SHP77 treated with DMSO at 0.1 percent for 48 hours (cell line): ENCODE measurements around the gene SLC7A9.
"Not testable (repeated sequence)": the region's sequence is repeated elsewhere in the genome, so short reads cannot be mapped to it uniquely, and the experiment has no call there.

Experiments
- DNase-seq: peaks from one replicate; lab custom pipeline; 2025; lab: John Stamatoyannopoulos, UW

The SLC7A9 gene

DNA sequence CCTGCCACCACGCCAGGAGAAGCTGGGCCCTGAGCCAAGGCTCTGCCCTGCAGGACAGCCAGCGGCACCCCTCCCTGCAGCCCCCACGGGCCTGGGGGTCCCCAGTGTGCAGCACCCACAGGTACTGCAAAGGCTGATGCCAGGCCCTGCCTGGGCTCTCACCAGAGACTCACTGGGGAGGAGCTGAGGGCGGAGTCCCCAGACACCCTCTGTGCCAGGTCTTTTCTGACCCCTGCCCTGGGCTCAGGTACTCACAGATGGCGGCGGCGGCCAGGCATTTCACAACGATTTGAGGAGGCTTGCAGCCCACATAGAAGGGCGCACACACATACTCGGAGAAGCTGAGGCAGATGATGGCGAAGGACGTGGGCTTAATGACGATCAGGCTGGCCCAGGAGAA lies 5.7 kb downstream of the SLC7A9 start:
- DNase-seq, result no peak

DNA sequence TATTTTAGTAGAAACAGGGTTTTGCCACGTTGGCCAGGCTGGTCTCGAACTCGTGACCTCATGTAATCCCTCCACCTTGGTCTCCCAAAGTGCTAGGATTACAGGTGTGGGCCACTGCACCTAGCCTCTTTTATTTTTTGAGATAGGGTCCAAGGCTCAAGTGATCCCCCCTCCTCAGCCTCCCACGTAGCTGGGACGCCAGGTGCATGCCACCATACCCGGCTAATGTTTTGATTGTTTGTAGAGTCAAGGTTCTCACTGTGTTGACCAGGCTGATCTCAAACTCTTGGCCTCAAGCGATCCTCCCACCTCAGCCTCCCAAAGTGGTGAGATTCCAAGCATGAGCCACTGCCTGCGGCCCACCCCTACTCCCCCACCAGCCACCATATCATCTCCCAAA lies 6.3 kb downstream of the SLC7A9 start:
- no peak for DNase-seq

DNA sequence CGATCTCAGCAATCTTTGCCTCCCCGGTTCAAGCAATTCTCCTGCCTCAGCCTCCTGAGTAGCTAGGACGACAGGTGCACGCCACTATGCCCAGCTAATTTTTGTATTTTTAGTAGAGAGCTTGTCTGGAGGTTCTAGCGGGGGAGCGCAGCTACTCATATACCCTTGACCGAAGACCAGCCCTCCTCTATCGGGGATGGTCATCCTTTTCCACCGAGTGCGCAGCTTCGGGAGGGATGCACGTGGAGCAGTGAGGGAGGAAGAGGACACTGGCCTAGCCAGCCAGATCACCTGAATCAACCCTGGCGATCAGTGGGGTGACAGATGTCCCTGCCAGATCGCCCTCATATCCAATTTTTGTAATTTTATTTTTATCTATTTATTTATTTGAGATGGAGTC lies 6.8 kb downstream of the SLC7A9 start:
- no peak for DNase-seq

DNA sequence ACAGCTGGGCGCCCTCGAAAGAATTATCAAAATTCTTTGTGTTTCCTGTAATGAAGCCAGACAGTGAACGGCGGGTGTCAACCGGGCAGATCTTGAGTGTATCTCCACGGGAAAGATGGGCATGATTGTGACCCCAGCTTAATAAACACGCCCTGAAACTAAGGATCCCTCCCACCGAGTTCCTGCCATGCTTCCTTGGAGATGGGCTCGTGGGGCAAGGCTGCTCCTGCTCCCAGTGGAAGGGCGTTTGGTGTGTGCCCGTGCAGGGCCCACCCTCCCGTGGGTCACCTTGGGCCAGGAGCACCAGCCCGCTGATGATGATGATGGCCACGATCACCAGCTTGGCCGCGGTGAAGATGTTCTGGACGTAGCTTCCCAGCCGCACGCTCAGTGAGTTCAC lies 7.4 kb downstream of the SLC7A9 start:
- no peak for DNase-seq

DNA sequence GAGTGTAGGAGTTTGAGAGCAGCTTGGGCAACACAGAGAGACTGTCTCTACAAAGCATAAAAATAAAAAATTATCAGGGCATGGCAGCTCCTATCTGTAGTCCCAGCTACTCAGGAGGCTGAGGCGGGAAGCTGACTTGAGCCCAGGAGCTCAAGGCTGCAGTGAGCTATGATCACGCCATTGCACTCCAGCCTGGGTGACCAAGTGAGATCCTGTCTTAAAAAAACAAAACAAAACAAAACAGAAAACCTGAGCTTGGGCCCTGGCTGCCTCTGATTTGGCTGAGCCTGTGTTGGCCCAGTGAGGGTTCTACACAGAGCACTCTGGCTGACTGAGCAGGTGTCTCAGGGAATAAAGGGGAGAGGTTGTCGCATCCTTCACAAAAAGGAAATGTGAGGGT lies 8.0 kb downstream of the SLC7A9 start:
- DNase-seq, result no peak

DNA sequence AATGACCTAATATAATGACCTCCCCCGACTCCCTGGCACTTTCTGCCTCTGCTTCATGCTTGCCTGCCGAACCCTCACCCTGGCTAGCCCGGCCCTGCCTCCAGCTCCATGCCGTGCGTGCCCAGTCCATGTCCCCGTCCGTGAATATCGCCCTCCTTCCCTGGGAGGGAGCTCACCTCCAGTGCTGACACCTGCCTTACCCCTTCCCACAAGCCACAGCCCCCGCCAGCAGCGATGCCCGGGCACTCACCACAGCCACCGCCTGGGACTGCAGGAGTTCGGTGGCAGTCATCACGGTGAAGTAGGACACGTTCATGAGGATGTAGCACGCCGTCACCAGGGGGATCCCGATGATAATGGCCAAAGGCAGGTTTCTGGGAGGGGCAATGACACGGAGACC lies 10.0 kb downstream of the SLC7A9 start:
- DNase-seq, result no peak

DNA sequence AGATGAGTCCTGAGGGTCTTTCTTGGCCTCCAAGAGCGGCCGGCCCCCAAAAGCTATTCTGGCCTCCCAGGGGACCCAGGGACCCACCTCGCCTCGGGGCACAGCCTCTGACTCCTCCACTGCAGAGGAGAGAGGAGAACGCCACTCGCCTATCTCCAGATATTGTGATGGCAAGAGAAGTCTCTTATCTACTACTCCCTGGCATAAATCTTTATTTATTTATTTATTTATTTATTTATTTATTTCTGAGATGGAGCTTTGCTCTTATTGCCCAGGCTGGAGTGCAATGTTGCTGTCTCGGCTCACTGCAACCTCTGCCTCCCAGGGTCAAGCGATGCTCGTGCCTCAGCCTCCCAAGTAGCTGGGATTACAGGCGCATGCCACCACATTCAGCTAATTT lies 11.0 kb downstream of the SLC7A9 start:
- no peak for DNase-seq

DNA sequence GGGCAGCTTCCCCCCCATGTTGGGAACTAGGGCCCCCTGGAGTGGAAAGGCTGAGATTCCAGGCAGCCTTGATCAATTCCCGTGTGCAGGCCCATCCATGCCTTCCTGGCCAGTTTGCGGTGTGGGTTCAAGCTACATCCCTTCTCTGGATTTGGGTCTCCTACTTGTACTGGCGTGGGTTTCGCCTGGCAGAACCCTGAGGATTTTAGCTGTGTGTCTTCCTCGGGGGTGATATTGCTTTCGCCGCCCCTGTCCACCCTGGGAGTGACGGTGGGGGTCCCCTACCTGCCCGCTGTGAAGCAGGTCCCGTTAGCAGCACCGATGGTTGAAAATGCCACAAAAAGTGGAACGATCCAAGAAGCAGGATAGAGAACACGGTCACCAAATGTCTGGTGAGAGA lies 11.4 kb downstream of the SLC7A9 start:
- DNase-seq, result no peak

DNA sequence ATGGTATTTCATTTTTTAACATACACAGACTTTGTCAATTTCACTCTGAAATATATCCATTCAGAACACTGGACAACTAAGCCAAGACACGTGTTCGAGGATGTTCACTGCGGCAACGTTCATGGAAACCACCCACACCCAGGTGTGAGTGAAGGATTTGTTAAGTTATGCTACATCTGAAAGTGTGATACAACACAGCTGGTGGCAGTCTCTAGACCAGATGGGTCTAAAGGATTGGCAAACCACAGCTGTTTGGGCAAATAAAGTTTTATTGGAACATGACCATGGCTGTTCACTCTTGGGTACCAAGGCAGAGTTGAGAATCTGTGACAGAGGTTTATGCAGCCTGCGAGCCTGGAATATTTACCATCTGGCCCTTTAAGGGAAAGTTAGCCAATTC lies 12.0 kb downstream of the SLC7A9 start:
- DNase-seq, result no peak

DNA sequence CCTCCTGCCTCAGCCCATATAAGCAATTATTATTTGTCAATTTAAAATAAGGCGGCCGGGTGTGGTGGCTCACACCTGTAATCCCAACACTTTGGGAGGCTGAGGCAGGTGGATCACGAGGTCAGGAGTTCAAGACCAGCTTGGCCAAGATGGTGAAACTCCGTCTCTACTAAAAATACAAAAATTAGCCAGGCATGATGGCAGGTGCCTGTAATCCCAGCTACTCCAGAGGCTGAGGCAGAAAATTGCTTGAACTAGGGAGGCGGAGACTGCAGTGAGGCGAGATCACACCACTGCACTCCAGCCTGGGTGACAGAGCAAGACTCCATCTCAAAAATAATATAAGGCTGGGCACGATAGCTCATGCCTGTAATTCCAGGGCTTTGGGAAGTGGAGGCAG lies 12.7 kb downstream of the SLC7A9 start:
- not testable (repeated sequence) for DNase-seq

DNA sequence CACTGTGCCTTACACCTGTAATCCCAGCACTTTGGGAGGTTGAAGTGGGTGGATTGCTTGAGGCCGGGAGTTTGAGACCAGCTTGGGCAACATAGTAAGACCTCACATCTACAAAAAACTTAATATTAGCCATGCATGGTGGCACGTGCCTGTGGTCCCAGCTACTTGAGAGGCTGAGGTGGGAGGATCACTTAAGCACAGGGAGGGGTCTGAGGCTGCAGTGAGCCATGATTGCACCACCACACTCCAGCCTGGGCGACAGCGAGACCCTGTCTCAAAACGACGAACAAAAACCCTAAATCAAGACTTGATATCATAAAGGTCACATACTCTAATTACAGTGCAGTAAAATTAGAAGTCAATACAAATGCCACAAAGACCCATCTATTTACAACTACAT lies 17.4 kb downstream of the SLC7A9 start:
- no peak for DNase-seq

DNA sequence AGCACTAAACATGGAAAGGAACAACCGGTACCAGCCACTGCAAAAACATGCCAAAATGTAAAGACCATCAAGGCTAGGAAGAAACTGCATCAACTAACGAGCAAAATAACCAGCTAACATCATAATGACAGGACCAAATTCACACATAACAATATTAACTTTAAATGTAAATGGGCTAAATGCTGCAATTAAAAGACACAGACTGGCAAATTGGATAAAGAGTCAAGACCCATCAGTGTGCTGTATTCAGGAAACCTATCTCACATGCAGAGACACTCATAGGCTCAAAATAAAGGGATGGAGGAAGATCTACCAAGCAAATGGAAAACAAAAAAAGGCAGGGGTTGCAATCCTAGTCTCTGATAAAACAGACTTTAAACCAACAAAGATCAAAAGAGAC lies 21.5 kb downstream of the SLC7A9 start:
- DNase-seq, result not testable (repeated sequence)

DNA sequence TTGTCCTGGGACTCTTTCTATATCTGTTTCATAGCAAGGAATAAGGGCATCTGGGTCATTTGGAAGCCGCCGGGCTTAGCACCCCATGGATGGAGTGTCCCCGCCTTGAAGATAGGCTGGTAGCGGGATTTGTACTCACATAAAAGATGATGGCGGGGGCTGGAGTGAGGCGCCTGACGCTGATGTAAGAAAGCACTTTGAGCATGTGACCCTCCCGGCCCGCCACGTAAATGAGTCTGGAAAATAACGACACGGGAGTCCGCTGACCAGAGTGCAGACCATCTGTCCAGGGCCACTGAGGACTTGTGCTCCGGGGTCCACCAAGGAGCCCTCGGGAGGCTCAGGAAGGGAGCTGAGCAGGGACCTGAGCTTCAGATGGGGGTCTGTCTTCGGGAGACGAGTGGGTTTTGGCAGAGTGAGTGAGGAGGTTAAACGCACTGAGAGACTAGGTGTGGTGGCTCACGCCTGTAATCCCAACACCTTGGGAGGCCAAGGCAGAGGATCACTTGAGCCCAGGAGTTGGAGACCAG lies 25.8 kb downstream of the SLC7A9 start:
- DNase-seq, result no peak

DNA sequence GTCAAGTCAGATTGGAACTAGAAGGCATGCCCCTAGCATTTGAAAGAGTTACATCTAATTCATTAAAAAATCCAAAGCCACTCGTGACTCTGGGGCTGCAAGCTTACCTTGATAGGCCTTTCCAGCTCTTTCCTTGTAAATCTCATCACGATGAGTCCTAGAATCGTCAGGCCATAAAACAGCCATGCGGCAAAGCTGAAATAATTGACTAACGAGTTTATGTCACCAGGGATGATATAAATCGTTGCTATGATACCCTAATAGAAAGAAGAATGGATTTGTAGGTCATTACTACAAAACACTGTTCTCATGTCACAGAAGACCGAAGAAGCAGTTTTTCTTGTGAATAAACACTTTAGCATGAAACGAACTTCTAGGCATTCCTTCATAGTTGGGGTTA lies 27.5 kb downstream of the SLC7A9 start:
- DNase-seq, result no peak

DNA sequence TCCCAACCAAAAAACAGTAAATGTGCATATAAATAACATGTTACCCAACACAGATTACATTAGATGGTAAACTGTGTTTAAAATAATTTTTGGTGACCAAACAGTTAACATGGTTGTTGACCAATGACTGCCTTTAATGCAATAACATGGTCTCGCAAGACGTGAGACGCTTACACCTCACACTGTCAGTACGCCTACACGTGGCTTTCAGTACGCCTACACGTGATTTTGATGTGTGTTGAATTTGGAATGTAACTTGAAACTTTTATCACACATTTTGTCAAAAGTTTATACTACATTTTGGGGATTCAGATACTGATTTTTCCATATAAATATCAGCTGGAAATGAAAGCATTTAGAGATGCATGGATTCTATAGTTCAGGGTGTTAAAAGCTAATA lies 32.0 kb downstream of the SLC7A9 start:
- no peak for DNase-seq

DNA sequence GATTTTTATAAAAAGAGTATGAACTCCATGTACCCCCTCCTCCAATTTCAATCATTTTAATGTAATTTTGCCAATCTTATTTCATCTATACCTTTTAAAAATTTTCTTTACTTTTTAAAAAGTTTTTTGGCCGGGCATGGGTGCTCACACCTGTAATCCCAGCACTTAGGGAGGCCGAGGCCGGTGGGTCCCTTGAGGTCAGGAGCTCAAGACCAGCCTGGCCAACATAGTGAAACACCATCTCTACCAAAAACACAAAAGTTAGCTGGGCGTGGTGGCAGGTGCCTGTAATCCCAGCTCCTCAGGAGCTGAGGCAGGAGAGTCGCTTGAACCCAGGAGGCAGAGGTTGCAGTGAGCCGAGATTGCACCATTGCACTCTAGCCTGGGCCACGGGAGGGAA lies 36.2 kb downstream of the SLC7A9 start:
- DNase-seq, result not testable (repeated sequence)

DNA sequence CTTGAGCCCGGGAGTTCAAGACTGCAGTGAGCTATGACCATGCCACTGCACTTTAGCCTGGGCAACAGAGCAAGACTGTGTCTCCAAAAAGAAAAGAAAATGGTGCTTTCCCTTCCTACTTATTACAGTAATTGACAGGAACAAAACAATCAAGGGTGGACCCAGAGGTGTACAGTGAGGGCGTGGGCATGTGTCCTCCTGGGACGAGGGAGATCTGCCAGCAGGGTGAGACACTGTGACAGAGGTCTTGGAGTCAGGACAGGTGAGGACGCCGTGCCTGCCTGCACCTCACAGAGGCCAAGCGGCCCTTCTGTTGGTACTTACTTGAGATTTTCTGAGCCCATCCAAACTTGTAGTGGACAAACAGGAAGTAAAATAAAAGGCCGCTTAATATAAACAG lies 36.7 kb downstream of the SLC7A9 start:
- DNase-seq, result not testable (repeated sequence)

DNA sequence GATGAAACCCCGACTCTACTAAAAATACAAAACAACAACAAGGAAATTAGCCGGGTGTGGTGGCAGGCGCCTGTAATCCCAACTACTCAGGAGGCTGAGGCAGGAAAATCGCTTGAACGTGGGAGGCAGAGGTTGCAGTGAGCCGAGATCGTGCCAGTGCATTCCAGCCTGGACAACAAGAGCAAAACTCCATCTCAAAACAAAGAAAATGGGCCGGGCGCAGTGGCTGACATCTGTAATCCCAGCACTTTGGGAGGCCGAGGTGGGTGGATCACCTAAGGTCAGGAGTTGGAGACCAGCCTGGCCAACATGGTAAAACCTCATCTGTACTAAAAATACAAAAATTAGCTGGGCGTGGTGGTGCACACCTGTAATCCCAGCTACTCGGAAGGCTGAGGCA lies 37.5 kb downstream of the SLC7A9 start:
- DNase-seq, result not testable (repeated sequence)

DNA sequence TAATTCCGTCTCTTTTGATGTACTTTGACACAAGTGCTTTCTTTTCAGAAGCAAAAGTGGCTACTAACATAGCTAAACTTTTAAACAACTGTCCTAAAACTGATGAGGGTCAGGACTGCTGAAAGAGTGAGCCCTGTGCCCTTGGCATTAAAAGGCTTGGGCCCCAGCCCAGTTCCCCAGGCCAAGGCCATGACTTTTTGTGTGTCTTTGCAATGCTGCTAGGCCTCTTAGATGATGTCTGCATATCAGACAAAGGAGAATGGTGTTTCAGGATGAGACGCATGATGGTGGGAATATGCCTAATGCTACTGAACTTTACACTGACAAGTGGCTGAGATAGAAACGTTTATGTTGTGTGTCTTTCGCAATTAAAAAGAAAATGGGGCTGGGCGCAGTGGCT lies 38.0 kb downstream of the SLC7A9 start:
- DNase-seq, result no peak

DNA sequence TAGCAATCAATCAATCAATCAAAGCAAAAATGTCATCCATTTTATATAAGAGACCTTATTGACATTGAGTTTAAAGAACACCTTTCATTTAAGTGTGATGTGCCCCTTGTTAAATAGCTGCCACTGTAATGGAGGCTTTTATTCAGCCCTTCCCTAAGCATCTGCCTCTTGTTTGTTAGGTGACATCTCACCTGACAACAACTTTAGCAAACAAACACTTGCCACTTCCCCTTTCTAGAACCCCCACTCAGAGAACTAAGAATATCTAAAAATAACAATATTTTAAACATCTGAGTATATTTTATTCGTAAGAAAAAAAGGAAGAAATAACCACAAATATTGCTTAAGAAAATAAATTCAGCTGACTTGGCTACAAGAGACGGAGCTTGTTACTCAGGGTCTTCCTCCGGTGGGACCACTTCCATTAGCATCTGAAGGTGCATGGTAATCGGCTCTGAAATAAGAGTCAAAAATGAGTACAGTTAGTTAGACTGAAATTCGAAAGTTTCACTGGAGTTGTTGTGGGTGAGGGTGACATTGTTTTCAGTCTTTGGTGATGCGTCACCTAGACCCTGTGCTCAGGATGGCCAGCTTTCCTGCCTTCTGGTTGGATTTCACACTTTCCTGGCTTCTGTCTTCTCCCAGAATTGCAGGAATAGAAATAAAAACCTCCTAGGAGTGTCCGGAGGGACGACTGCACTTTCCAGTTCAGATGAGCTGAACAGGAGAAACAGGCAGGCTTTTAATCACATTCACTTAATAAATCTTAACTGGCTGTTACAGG lies 39.1 kb downstream of the SLC7A9 start:
- no peak for DNase-seq

DNA sequence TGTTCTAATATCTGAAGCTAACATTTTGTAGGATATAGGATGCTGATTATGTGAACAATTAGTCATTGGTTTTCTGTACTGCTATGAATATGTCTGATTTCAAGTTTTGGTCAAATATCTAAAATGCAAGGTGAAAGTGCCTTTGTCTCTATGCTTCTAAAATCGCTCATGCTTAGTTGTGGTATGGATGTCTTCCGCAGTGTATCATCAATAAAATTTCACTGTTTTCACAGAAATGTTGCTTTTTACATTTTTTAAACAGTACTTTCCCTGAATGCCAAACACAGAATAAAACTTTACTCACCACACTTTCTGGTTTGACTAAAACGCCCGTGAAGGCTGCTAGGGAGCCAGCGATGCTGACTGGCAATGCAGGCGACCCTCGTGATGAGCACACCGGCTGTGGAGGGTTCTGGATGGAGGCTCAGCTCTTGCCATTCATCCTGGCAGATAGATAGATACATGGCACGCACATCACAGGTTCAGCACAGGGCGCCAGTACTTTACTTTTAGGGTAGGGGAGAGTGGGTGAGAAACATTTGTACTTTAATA lies 40.1 kb downstream of the SLC7A9 start:
- no peak for DNase-seq

DNA sequence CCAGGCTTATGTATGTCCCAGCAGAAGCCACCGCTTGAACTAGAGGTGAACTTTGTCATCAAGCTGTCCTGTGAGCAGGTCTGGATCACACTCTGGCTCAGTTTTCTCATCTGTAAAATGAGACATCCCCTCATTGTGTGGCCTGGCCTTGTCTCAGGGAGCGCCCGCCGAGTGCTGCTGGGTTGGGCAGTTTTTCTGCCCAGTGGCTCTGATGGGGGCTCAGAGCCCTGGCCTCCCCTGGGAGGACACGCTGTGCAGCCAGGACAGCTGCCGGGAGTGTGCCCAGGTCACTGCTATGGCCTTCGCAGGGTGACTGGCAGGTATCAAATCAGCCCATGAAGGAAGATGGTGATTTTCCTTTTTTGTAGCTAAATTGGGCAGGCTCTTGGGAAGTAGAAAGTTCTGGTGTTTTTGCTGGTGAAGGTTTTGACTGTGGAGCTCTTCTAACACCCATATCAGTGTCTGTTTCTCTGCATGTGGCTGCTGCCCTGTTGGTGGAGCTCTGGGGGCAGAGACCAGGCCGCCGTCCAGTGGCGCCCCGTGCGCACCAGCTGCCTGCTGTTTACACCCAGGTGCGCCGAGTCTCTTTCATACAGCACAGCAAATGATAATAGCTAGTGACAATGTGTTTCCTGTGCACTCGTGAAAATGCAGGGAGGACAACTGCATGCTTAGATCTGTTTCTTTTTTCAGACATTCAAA lies 40.8 kb downstream of the SLC7A9 start:
- peak; percentile 59 for DNase-seq

DNA sequence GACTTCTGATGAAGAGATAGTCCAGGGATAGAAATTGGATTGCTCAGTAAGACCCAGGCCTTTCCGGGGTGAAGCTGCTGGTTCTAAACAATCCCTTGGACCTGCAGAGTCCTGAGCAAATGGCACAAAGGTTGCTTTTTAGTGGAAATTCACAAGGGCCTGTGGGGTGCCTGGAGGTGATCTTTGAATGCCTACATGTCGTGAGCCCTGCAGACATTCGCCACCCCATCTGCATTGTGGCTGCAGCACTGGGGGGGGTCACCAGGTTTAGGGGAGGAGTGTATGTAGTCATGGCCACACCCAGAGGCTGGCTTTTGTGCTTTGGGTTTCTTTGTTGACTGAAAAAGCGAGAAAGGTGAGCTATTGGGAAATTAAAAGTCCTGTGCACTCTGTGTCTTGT lies 41.4 kb downstream of the SLC7A9 start:
- DNase-seq, result no peak
